Measurements from ENCODE around the gene ZBTB32. TPM values are rescaled to one million over a fixed set of nuclear protein-coding genes. Genes with fewer than 3 reads are reported as not detected.
A peak's percentile ranks its signal among the peaks of the same experiment; 100 is the strongest.

Gene ZBTB32
- total and polyA plus RNA-seq, 2 of the 8 experiments (the other 6 are each of a cell fraction or from before 2014, with no cell fraction given): 0.11 to 0.50 TPM

- no peak overlapping the region for H3K18ac ChIP-seq (ENCODE audit: extremely low read depth, low read length)
- H3K4me2 ChIP-seq (ENCODE audit: insufficient read depth in 1 of 2, low read depth in 2 of 2, low read length in 2 of 2): no peak overlapping the region
- H3K14ac ChIP-seq (ENCODE audit: insufficient read length): no peak overlapping the region
- H3K79me2 ChIP-seq (ENCODE audit: control insufficient read depth in 1 of 2, insufficient read depth in 2 of 2, low read length in 2 of 2): no peaks in the 10 kb centered on the region
- H2BK120ac ChIP-seq (replicated peaks; ENCODE audit: low read depth, low read length): no peak overlapping the region
- H3K79me1 ChIP-seq (ENCODE audit: low read depth, low read length): peaks cover 2% of the 10 kb centered on the region; the same call in 1 of the 2 replicates
- FAIRE-seq (no peak), DNase-seq (ENCODE audit: low read depth in 1 of 2, low spot score in 2 of 2) (no peak)
- H3K56ac ChIP-seq (replicated peaks; ENCODE audit: insufficient read length, low read depth, low read length): no peak overlapping the region
- no peak overlapping the region for H2AK5ac ChIP-seq (ENCODE audit: low read depth, low read length)
- H3K4me3 ChIP-seq (ENCODE audit: extremely low read depth in 1 of 4, insufficient read depth in 2 of 4, low read depth in 3 of 4, low read length in 4 of 4): no peak overlapping the region
- H3K4me1 ChIP-seq (replicated peaks in 1 of 4; ENCODE audit: control insufficient read depth in 3 of 4, insufficient read depth in 4 of 4, low read length in 3 of 4): no peaks in the 10 kb centered on the region
- peaks cover 0 to 2% of the 10 kb centered on the region in 2 experiments; a peak in 1 of 4 replicates for H3K9me3 ChIP-seq (ENCODE audit: insufficient read depth in 2 of 2, low read depth in 1 of 2, low read length in 1 of 2)
- no peaks in the 10 kb centered on the region for H3K23me2 ChIP-seq (ENCODE audit: low read depth, low read length)
- peaks cover 0 to 14% of the 10 kb centered on the region in 2 experiments for H4K20me1 ChIP-seq (replicated peaks in 1 of 2; ENCODE audit: control insufficient read depth in 1 of 2, insufficient read depth in 2 of 2, low read length in 2 of 2)
- H2BK20ac ChIP-seq (ENCODE audit: low read length): no peak overlapping the region
- H2BK15ac ChIP-seq (ENCODE audit: low read length): no peak overlapping the region
- TF ChIP-seq RBBP5 (IDR thresholded peaks at IDR 0.05; ENCODE audit: borderline replicate concordance, low read depth, low read length) (no peak), SIRT6 (IDR thresholded peaks at IDR 0.05; ENCODE audit: low read length) (no peak), YY1 (IDR thresholded peaks at IDR 0.05; ENCODE audit: low read depth, low read length) (no peak), CTCF (IDR thresholded peaks at IDR 0.05; ENCODE audit: control extremely low read depth in 1 of 3, insufficient read depth in 1 of 3, low read depth in 1 of 3, low read length in 3 of 3) (peak in 2 of 3 experiments; percentile 18 to 34; a peak in 2 of 4 replicates), RAD21 (IDR thresholded peaks at IDR 0.05 in 1 of 2, conservative IDR thresholded peaks at IDR 0.05 in 1 of 2; ENCODE audit: low read depth in 2 of 2, low read length in 2 of 2) (peak in 1 of 2 experiments; percentile 2; a peak in 2 of 4 replicates)
- H3K27ac ChIP-seq (ENCODE audit: low read depth, low read length): no peak overlapping the region
- no peaks in the 10 kb centered on the region for H3K27me3 ChIP-seq (replicated peaks in 1 of 4; ENCODE audit: control insufficient read depth in 3 of 4, extremely low read depth in 1 of 4, insufficient read depth in 3 of 4, low read length in 3 of 4)
- ChIA-PET CTCF (ENCODE audit: partially characterized antibody) (interaction anchor here (0.6 to 3.3 kb wide), 6 partner anchors 10 to 111 kb away, joined by 3 to 15 read pairs (median 6); partner anchors contain the start of gene COX6B1), POLR2A (ENCODE audit: partially characterized antibody) (interaction anchor here (1.5 to 1.6 kb wide), 2 partner anchors 10 to 11 kb away, joined by 4 to 6 read pairs; partner anchors contain the start of gene COX6B1)
- no peak overlapping the region for H4K8ac ChIP-seq (ENCODE audit: extremely low read depth, insufficient read depth, low read length)
- H3K4ac ChIP-seq (replicated peaks; ENCODE audit: insufficient read length, low read depth, low read length): no peak overlapping the region
- no peak overlapping the region for H4K5ac ChIP-seq (ENCODE audit: insufficient read length, low read depth, low read length)
- H2AFZ ChIP-seq (ENCODE audit: low read length): no peak overlapping the region
- H4K91ac ChIP-seq (replicated peaks; ENCODE audit: insufficient read length, low read length): no peak overlapping the region
- no peak overlapping the region for H2BK12ac ChIP-seq (ENCODE audit: low read depth, low read length)
- 93% methylated on average over 15 of the region's 15 CpGs; no CpG with 5 or more reads in 1 of the 2 experiments for WGBS, 2 experiments (ENCODE audit: extremely low coverage in 1 of 2, insufficient coverage in 1 of 2, insufficient read length in 1 of 2, insufficient replicate concordance in 2 of 2, low coverage in 1 of 2, low lambda C conversion rate in 2 of 2, missing lambda C conversion rate in 1 of 2)
- H3K36me3 ChIP-seq (ENCODE audit: control insufficient read depth in 2 of 4, insufficient read depth in 4 of 4, low read length in 3 of 4): peaks cover 7 to 45% (median 30%) of the 10 kb centered on the region in 4 experiments; a peak in 7 of 8 replicates
- H2BK5ac ChIP-seq (ENCODE audit: low read depth, low read length): no peak overlapping the region
- no peak overlapping the region for H3K23ac ChIP-seq (ENCODE audit: insufficient read length)
- H3K9ac ChIP-seq (replicated peaks in 1 of 4; ENCODE audit: extremely low read depth in 1 of 4, low read depth in 3 of 4, low read length in 3 of 4): no peak overlapping the region
These were observed 46.3 kb upstream of the ZBTB32 start for GRCh38 chr19:35657904-35658700.
